Measurements from ENCODE around the gene UBXN10. TPM values are rescaled to one million over a fixed set of nuclear protein-coding genes. Genes with fewer than 3 reads are reported as not detected.

The UBXN10 gene
- total RNA-seq (under 1 TPM; 0.22 to 0.44 TPM), total RNA-seq (0 to 5.3 (median 0.72) reads per million in 172 experiments)
- 0.78 TPM for polyA plus RNA-seq (2013, experiment 1 of 2)
- polyA plus RNA-seq (2013, experiment 2 of 2): 0.48 TPM

DNA sequence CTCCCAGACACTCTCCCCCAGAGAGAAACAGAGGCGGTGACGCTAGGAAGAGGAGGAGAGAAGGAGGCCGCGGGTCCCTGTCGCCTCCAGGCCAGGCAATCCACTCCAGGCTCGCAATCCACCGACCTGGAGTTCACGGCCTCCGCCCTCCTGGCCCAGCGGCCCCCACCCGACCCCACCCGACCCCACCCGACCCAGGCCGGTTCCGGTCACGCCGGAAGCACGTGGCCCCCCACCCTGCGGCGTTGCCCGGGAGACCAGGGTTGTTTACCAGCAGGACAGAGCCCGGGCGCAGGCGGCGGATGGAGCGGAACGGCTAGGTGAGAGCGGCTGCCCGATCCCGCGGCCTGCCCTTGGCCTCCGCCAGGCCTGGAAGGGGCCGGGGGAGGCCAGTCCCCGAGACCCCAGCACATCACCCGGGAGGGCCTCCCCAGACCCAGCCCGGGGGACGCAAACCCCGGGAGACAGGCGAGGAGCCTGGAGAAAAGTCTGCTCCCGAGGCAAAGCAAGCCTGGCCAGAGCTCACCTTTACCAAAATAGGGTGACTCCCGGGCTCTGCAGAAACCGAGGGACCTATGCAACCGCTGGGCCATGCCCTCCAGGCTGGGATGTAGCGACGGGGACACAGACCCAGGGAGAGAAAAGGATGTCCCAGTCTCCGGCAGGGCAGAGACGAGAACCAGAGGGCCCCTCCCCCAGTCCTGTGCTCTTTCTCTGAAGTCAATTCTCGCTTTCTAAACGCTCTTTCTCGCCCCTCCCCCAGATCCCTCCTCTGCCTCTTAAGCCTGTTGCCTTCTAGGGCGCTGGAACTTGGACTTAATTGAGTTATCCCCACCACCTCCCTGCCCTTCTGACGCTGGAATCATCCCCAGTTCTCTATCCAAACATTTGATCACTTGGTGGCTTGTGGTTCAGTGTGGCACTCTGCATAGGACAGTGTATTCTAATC is at the start of gene UBXN10, which contains the start of gene PLA2G2C:
Gene UBXN10, plus strand, starts transcription at position 263 of the 949 bp plus-strand sequence. CDS start 4,466 bp downstream, outside the sequence.
Gene PLA2G2C, minus strand, starts transcription at position 685 of the 949 bp plus-strand sequence. CDS start 9,155 bp downstream, outside the sequence.
- Mint-ChIP-seq H3K9me3 (no peaks in the 10 kb centered on the region), H3K4me3 (peak within 1 kb of the TSS; percentile 89), H3K27ac (peak within 1 kb of the TSS; percentile 79), H3K4me1 (ENCODE audit: low read depth) (peaks cover 48% of the 10 kb centered on the region), H3K27me3 (no peaks in the 10 kb centered on the region), H3K36me3 (ENCODE audit: low read depth) (no peaks in the 10 kb centered on the region)
- H3K9me3 ChIP-seq (ENCODE audit: control insufficient read depth in 1 of 2, insufficient read depth in 1 of 2, low read length in 2 of 2): no peaks in the 10 kb centered on the region
- POLR2A ChIA-PET: interaction anchor here (0.6 kb wide), 1 partner anchor 60 kb away, joined by 3 read pairs; no protein-coding TSS in a partner anchor
- ATAC-seq (ENCODE audit: poor library complexity) (peak; percentile 48), DNase-seq (peak; percentile 24 to 66 (median 36))
- peak within 1 kb of the TSS in 1 of 2 donors; percentile 65 for H3K27ac ChIP-seq (ENCODE audit: low read depth in 1 of 2, low read length in 2 of 2)
- no peak for TF ChIP-seq CTCF (IDR thresholded peaks at IDR 0.05)
- peaks cover 44% of the 10 kb centered on the region for H3K4me1 ChIP-seq (ENCODE audit: insufficient read depth, low read length)
- H3K36me3 ChIP-seq (ENCODE audit: insufficient read depth, low read length): no peaks in the 10 kb centered on the region
- CTCF ChIA-PET: interaction anchor here (0.9 kb wide), 1 partner anchor 34 kb away, joined by 3 read pairs; no protein-coding TSS in a partner anchor
- no peaks in the 10 kb centered on the region for H3K27me3 ChIP-seq (ENCODE audit: control insufficient read depth in 1 of 2, insufficient read depth in 2 of 2, low read length in 2 of 2)
- H3K4me3 ChIP-seq (ENCODE audit: low read length): peak within 1 kb of the TSS; percentile 67
- intact Hi-C loops (cut with DNase I, micrococcal nuclease): no loop called here

DNA sequence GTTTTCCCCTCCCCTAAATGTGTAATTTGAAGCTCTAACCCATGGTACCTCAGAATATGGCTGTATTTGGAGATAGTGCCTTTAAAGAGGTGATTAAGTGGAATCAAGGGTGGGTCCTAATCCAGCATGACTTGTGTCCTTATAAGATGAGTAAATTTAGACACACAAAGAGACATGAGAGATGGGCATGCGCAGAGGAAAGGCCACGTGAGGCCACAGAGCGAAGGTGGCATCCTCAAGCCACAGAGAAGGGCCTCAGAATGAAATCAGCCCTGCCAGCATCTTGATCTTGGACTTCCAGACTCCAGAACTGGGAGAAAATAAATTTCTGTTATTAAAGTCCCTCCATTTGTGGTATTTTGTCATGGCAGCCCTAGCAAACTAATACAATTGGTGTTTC is 49.6 kb upstream of the UBXN10 start:
- Histone ChIP-seq H3K27me3 (ENCODE audit: control insufficient read depth in 1 of 2, insufficient read depth in 2 of 2, low read length in 2 of 2) (peaks cover 0 to 12% of the 10 kb centered on the region in 2 experiments), H3K9me3 (ENCODE audit: control insufficient read depth in 1 of 2, insufficient read depth in 1 of 2, low read length in 2 of 2) (no peaks in the 10 kb centered on the region), H3K4me3 (ENCODE audit: low read length) (no peak overlapping the region), H3K36me3 (ENCODE audit: insufficient read depth, low read length) (no peaks in the 10 kb centered on the region), H3K4me1 (ENCODE audit: insufficient read depth, low read length) (no peaks in the 10 kb centered on the region), H3K27ac (ENCODE audit: low read depth in 1 of 2, low read length in 2 of 2) (no peak overlapping the region)
- no peak overlapping the region for H3K4me3 Mint-ChIP-seq
- H3K27ac Mint-ChIP-seq: no peak overlapping the region
- no peaks in the 10 kb centered on the region for H3K9me3 Mint-ChIP-seq
- TF ChIP-seq CTCF (IDR thresholded peaks at IDR 0.05): no peak
- H3K27me3 Mint-ChIP-seq: peaks cover 29% of the 10 kb centered on the region
- DNase-seq: no peak
- H3K4me1 Mint-ChIP-seq (ENCODE audit: low read depth): no peaks in the 10 kb centered on the region
- no peak for ATAC-seq (ENCODE audit: poor library complexity)
- no peaks in the 10 kb centered on the region for H3K36me3 Mint-ChIP-seq (ENCODE audit: low read depth)
- ChIA-PET POLR2A (no interaction called here), CTCF (interaction anchor here (0.6 kb wide), 1 partner anchor 36 kb away, joined by 3 read pairs; no protein-coding TSS in a partner anchor)
- intact Hi-C loops (cut with DNase I, micrococcal nuclease): no loop called here

DNA sequence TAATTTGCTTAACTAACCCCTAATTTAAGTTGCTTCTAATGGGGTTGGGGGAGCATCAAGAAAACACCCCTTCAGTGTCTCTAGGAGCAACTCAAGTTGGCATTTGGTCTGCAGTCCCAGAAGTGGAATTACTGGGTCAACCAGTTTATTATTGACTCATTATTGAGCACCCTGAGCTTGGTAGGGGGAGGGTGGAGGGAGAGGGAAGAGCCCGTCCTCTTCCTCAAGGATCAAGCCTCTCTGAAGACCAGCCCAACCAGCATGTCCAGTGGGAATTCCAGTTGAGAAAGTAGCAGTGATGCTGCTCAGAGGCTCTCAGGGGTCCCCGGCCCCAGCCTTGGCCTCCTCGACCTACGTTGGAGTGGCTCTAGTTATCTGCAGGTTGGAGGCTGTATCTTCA is 48.8 kb upstream of the UBXN10 start:
- CTCF ChIA-PET: no interaction called here
- Mint-ChIP-seq H3K9me3 (no peaks in the 10 kb centered on the region), H3K36me3 (ENCODE audit: low read depth) (no peaks in the 10 kb centered on the region), H3K4me1 (ENCODE audit: low read depth) (no peaks in the 10 kb centered on the region), H3K27ac (no peak overlapping the region), H3K4me3 (no peak overlapping the region), H3K27me3 (peaks cover 24% of the 10 kb centered on the region)
- Histone ChIP-seq H3K9me3 (ENCODE audit: control insufficient read depth in 1 of 2, insufficient read depth in 1 of 2, low read length in 2 of 2) (no peaks in the 10 kb centered on the region), H3K4me3 (ENCODE audit: low read length) (no peak overlapping the region), H3K27me3 (ENCODE audit: control insufficient read depth in 1 of 2, insufficient read depth in 2 of 2, low read length in 2 of 2) (peaks cover 0 to 12% of the 10 kb centered on the region in 2 experiments), H3K27ac (ENCODE audit: low read depth in 1 of 2, low read length in 2 of 2) (no peak overlapping the region), H3K4me1 (ENCODE audit: insufficient read depth, low read length) (no peaks in the 10 kb centered on the region), H3K36me3 (ENCODE audit: insufficient read depth, low read length) (no peaks in the 10 kb centered on the region)
- DNase-seq (no peak), ATAC-seq (ENCODE audit: poor library complexity) (no peak)
- no peak for TF ChIP-seq CTCF (IDR thresholded peaks at IDR 0.05)
- intact Hi-C loops (cut with DNase I, micrococcal nuclease): no loop called here
- POLR2A ChIA-PET: no interaction called here

Measured in CD4-positive, alpha-beta T cell (primary cell).